GM18520 (cell line): Measurements from ENCODE around the gene SLC19A1.

Experiments used
- ATAC-seq: cut with Tn5 transposase; IDR thresholded peaks from one replicate; pipeline ENCODE4 v1.9.1; 2021; ENCODE audit not compliant: unreplicated experiment

The SLC19A1 gene

GRCh38 chr21:45496151-45496967 is 45.9 kb downstream of the SLC19A1 start:
- no peak for ATAC-seq

- no peak for ATAC-seq
These were observed 47.2 kb downstream of the SLC19A1 start for GRCh38 chr21:45494851-45495680.

DNA sequence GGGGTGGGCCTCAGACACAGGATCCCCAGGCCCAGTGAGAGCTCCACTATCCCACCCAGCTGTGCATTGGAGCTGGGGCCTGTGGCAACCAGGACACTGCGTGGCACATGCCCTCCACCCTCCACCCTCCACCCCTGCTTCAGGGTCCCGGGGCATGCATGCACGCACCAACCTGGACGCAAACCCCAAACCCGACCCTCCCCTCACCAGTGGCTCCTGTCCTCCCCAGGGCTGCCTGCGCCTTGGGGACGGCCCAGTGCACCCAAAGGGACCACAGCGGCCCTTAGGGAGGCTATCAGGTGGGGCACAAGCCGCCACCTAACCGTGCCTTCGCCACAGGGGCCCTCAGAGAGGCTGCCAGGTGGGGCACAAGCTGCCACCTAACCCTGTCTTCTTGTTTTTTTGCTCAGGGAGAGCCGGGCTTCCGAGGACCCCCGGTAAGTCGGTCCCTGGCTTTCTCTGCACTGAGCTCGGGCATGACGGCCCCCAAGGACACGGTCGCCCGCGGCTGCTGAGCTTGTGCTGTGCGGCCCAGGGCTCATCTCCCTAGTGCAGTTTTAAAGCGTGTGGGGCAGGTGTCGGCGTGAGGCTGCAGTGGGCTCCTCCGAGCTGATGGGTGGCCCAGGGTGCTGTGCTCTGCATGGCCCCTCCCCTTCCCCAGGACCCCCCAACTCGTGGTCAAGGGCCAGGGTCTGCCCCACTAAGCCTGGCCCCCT is 47.9 kb downstream of the SLC19A1 start:
- ATAC-seq: no peak

- no peak for ATAC-seq
These were observed 48.7 kb downstream of the SLC19A1 start for GRCh38 chr21:45493401-45494001.

DNA sequence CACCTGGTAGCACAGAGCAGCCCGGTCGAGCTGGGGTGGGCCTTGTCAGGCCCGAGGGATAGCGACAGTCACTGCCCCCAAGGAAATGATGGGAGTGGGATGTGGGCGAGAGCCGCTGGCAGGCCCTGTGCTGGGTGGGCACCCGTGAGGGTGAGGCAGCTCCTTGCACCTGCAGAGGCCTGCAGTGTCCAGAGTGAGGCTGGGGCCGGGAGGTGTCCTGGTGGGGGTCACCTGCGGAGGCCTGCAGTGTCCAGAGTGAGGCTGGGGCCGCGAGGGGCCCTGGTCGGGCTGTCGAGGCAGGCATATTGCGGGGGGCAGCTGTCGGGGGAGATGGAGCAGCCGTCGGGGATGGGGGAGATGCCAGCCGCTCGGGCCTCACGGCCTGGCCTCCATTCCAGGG is 49.5 kb downstream of the SLC19A1 start:
- no peak for ATAC-seq

DNA sequence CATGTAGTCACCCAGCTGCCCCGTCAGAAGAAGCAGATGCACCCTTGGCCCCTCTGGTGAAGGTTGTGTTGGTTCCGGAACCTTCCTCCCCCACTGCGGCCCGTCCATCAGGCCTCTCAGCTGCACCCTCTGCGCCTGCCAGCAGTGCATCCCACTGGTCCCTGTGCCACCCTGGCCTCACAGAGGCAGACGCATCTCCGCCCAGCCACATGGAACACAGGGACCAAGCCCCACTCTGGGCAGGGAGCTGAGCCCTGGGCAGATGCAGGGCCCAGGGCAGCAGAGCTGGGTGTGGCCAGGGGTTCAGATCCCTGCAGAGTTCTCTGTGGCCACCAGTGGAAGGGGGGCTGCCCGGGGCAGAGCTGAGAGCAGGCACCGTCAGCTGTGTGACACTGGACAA is 50.6 kb downstream of the SLC19A1 start:
- no peak for ATAC-seq

DNA sequence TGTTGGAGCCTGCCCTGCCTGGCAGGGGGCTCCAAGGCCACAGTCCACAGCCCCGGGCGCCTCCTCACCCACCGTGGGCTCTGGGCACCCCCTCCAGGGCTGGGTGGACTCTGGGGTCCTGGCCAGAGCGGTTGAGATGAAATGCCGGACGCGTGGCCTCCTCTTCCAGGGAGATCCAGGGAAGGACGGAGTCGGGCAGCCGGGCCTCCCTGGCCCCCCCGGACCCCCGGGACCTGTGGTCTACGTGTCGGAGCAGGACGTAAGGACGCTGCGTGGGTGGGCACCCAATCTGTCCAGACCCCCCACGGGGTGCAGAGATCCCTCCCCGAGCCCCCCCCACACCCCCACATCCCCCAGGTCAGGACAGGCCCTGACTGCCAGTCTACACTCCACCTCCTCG is 51.2 kb downstream of the SLC19A1 start:
- no peak for ATAC-seq

GRCh38 chr21:45490049-45490731 is 52.0 kb downstream of the SLC19A1 start:
- no peak for ATAC-seq

DNA sequence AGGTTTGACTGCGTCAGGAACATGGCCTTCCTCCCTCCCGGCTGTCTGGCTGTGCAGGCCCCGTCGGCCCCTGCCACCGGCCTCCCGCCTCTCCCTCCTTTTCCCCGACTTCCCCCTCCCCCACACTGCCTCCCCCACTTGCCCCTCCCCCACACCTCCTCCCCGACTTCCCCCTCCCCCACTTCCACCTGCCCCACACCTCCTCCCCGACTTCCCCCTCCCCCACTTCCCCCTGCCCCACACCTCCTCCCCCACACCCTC is 52.6 kb downstream of the SLC19A1 start:
- no peak for ATAC-seq

GRCh38 chr21:45488931-45489721 is 53.1 kb downstream of the SLC19A1 start:
- no peak for ATAC-seq

GRCh38 chr21:45487891-45488600 is 54.2 kb downstream of the SLC19A1 start:
- no peak for ATAC-seq

DNA sequence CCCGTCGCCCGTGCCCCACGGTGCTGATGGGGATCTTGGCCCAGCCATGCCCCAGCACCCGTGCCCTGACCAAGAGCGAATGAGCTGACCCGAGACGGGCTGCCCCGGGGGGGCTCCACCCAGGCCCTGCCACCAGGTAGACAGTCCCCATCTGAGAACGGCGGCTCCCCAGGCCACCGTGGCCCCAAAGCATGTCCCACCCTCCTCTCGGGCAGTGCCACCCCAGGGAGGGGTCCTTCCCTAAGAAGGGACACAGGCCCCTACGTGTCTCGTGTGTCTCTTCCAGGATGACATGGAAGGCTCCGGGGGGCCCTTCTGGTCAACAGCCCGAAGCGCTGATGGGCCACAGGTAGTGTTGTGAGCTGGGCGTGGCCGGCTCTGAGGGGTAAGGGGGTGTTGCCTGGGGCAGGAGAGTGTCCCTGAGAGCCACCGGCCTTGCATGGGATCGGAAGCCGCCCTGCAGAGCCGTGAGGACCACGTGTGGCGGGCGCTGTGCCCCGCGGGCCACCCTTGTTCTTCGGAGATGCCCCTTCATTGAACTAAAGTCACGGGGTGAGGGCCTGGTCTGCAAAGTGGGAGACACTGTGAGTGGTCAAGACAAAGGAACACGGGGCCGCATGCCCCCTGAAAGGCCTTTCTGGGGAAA is 55.0 kb downstream of the SLC19A1 start:
- no peak for ATAC-seq

- no peak for ATAC-seq
These were observed 55.6 kb downstream of the SLC19A1 start for GRCh38 chr21:45486443-45487160.

GRCh38 chr21:45485686-45486442 is 56.4 kb downstream of the SLC19A1 start:
- ATAC-seq: no peak

GRCh38 chr21:45484318-45484717 is 57.9 kb downstream of the SLC19A1 start:
- ATAC-seq: no peak

DNA sequence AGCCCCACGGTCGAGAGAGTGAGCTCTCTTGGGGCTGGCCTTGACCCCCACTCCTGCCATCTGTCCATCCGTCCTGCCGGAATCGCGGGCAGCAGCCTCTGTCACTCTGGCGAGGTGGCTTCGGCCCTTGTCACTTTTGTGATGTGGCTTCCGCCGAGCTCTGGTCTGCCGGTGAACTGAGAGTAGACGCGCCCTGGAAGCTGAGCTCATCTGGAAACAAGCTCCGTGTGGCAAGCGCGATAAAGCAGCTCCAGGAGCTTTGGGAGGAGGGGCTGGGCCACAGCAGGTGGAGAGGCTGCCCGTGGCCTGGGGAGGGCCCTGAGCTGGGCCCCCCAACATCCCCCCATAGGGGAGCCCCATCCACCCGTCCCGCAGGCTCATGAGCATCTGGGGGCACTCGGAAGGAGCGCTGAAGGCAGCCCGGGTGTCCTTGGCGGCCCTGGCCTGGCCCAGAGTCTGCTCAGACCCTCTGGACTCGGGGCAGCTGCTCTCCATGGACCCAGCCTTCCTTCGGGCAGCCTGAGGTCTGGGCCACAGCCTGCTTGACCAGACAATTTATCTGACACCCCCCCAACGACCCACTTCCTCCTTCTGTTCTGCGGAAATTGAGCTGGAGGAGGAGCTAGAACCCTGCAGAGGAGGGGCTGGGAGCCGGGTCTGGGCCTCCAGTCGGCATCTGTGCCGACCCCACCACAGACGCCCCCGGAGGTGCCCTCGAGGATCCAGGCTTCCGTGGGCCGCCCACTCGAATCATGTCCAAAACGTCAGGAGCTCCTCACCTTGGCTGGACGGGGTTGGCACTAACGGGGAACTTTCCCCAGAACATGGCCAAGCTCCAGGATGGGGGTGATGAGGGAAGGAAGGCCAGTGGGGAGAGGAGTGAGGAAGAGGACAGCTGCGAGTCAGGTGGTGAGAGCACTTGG is 59.1 kb downstream of the SLC19A1 start:
- no peak for ATAC-seq
